Mammary epithelial cell (primary cell): ENCODE data around the gene PYGB.

Experiments used
- CTCF ChIP-seq, 2 donors: IDR thresholded peaks in 1 of 2; conservative IDR thresholded peaks in 1 of 2; 2 replicates each; pipeline ENCODE4 v1.5.1; 2011 to 2012; ENCODE audit warnings: inconsistent platforms in 2 of 2, low read length in 2 of 2, mild to moderate bottlenecking in 2 of 2, control low read depth in 1 of 2, low read depth in 1 of 2; ENCODE audit not compliant: insufficient read depth in 1 of 2; ENCODE audit errors: extremely low read depth in 1 of 2
- EZH2 ChIP-seq: IDR thresholded peaks from 2 replicates; pipeline ENCODE4 v1.6.1; 2012; ENCODE audit warnings: low read length, inconsistent platforms, borderline replicate concordance

GRCh38 chr20:25245461-25245860 is 2.4 kb upstream of the PYGB start:
- TF ChIP-seq CTCF (conservative IDR thresholded peaks at IDR 0.05 in 1 of 2, IDR thresholded peaks at IDR 0.05 in 1 of 2; ENCODE audit: extremely low read depth in 1 of 2, insufficient read depth in 1 of 2, low read depth in 1 of 2, low read length in 2 of 2) (no peak), EZH2 (no peak)
